HS-27A (cell line): Measurements from ENCODE around the gene ERBB4.

ENCODE experiments used
- DNase-seq: peaks from one replicate; pipeline ENCODE4 v3.0.0-alpha.2; 2012; ENCODE audit warnings: low read depth, missing footprints

The ERBB4 gene

DNA sequence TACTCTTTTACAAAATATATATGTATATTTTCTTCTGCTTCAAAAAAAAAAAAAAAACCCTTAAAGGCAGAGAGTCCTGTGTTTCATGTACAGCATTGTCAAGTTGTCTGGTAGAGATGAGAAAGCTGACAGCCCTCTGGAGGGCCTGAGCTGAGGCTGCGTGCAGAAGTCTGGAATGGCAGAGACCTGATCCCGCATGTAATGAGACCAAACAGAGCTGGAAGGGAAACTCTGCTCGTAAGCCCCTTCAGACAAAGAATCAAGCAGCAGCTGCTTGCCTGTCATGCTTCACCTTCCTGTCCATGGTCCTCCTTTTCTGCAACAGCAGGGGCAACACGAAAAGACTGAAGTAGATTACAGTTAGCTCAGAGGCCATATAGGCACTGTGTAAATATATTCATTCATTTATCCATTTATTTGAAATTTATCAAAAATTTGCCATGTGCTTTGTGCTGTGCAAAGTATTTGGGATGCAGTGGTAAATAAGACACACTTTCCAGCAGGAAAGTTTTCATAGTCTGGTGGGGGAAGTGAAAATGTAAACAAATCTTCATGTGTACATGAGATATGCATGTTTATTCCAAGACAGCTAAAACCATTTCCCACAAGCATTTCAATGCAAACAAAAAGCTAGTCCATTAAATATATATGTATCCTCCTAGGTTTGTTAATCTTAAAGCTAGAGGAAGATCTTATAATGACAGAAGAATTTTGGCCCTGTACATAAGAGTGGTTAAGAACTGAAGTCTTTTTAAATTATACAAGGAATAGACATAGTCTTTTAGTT is 1069.5 kb downstream of the ERBB4 start:
- no peak for DNase-seq

DNA sequence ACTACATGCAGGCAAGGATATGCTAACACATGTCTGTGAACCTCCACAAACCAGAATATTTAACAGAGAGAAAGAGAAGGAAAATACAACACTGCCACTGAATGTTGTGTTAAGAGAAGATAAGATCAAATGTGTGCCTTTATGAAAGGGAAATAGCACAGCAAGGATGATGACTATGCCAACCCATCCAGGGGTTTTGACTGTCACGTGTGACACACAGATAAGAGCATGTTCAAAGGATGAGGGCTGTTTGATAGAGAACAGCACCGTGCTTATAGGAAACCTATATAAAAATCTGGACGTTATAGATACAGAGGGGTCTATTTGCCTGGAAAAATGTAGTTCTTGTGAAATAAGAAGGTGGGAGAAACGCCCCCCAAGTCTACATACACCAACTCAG is 1070.4 kb downstream of the ERBB4 start:
- DNase-seq: no peak

- DNase-seq: no peak
Measured at GRCh38 chr2:211463397-211463796, 1075.2 kb downstream of the ERBB4 start.

DNA sequence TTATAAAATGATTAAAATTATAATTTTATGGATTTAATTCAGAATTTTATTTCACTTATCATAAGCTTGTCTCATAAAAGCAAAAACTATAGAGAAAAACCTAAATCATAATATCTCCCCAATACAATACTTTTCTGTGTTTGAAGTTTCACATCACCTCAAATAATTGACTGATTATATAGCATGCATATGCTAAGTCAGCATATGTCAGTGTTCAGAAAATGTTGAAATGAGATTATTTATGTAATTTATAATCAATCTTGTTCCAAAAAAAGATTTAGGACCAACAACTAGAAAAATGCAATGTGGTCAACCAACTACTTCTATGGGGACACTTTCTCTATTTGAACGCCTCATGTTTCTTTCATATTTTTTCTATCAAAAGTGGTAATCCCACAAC is 1079.6 kb downstream of the ERBB4 start:
- DNase-seq: no peak

DNA sequence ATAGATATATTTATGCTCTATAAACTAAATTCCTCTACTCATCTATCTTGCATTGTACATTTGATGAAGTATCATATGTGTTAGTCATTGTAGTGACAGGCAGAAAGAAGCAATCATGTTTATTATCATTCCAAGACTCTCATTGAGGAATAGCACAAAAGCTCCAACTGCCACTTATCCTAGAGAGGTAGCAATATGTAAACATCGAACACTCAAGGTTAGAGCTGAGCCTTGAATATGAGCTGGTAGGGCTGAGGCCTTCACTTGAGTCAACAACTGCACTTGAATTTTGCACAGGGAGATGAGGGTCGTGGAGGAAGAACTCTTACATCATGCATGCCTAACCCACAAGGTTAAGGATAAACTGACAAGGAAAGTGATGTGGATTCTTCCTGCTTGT is 1081.3 kb downstream of the ERBB4 start:
- no peak for DNase-seq

DNA sequence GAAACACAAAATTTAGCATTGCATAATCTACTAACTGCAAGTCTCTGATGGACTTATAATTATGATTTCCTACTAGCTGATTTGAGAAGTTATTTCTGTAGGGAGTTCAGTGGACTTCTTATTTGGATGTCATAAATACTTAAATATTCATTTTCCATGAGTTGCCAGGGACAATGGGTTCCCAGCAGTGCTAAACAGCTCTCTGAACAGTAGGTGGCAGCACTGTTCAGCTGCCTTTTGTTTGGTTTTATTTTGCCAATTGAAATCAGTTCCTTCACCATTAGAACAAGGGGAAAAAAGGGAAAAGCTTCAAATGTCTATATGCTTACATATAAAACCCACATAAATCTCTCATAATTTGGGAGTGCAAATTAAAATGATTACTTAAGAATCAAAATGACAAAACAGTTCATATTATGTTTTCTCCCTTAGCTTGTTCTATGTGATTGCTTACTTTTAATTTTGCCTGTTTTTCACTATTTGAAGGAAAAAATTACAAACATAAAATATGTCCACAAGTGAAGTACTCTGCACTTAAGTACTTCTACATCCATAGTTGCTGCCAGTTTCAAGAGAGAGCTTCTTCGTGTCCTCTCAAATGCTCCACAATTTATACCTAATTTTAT is 1083.3 kb downstream of the ERBB4 start:
- no peak for DNase-seq

DNA sequence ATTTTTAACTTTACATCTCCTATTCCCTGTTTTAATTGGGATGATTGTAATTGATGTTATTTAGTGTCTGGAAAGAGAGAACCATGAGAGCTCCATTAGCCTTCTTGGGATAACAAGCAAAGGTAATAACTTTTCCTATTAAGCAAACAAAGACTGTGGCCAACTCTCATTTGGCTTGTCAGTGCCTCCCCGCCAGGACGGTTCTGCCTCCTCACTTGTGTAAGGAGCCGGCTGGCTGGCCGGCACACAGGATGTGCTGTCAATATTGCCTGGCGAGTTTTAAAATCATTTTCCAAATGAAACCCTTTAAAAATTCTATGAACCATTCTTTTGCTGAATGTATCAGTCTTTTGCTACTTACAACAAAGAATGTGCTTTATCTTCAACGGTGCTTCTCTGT is 1083.9 kb downstream of the ERBB4 start:
- no peak for DNase-seq

GRCh38 chr2:211453311-211453887 is 1085.2 kb downstream of the ERBB4 start:
- no peak for DNase-seq

DNA sequence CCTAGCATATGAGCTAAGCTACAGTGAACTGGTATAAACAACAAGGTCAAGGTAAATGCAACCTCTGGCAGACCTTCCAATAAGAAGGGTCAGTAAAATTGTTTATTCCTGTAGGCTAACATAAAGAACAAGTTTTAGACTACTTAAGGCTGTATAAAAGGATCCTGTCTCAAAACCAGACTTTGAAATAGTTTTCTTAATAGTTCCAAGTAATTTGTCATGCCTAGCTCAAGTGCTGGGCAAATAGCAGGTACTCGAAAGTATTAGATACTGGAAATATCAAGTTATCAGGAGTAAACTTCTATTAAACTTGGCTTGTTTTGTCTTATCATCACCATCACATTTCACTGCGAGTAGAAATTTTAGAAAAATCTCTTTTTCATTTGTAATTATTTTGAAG is 1087.0 kb downstream of the ERBB4 start:
- DNase-seq: no peak

DNA sequence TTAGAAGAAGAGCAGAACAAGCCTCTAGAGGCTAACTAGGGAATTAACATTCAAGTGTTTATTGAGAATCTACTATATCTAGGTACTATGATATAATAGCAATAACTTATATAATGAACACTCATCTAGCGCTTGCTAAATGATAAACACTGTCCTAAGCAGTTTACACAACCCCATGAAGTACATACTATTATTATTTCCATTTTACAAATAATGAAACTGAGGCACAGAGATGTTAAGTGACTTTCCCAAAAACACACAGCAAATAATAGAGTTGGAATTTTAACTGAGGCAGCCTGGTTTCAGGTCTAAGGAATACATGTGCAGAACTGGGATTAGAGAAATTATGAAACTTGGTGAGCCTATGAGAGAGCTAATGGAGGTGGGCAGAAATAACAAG is 1088.8 kb downstream of the ERBB4 start:
- DNase-seq: no peak

- no peak for DNase-seq
Measured at GRCh38 chr2:211447548-211447947, 1091.1 kb downstream of the ERBB4 start.

DNA sequence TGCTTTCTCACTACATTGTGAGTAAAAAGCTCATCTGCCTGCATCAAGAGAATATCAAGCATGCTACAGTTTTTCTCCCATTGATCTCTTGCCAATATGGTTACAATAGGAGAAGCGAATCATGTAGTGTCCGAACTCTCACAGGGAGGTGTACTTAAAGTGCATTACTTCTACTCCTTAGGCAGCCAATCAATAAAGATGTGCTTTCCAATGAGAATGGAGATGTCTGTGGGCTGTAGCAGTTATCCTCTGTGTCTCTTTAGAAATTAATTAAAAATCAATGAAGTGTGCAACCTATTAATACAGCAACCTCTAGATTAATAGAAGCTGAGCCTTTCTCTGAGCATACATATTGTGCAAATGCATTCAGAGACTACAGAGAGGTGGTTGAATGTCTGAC is 1098.5 kb downstream of the ERBB4 start:
- no peak for DNase-seq

- DNase-seq: no peak
Measured at GRCh38 chr2:211439011-211439410, 1099.6 kb downstream of the ERBB4 start.

- no peak for DNase-seq
Measured at GRCh38 chr2:211437396-211437795, 1101.2 kb downstream of the ERBB4 start.

- DNase-seq: no peak
Measured at GRCh38 chr2:211436182-211436581, 1102.4 kb downstream of the ERBB4 start.

DNA sequence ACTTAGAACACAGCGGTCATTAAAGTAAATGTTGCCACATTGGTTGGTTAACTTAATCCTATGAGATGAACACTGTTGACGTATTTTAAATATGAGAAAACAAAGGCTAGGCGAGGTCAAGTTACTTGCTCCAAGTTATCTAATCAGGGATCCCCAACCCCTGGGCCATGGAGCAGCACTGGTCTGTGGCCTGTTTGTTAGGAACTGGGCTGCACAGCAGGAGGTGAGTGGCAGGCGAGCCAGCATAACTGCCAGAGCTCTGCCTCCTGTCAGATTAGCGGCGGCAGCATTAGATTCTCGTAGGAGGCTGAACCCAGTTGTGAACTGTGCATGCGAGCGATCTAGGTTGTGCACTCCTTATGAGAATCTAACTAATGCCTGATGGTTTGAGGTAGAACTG is 1103.3 kb downstream of the ERBB4 start:
- no peak for DNase-seq

DNA sequence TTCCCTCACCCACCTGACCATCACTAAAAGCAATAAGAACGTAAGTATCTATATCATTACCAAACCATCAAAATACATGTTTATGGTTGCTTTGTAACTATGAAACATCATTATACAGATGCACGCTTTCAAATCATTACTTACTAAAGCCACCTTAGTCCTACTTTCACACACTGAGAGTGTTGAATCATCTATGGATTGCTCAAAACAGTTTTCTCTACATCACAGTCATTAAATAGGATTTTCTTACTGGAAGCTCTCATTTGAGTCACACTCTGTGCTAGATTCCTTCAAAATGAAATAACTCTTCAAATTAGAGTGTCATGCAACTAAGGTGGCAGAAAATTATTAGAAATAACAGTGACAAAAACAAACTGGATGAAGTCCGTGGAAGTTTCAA is 1103.8 kb downstream of the ERBB4 start:
- DNase-seq: no peak

DNA sequence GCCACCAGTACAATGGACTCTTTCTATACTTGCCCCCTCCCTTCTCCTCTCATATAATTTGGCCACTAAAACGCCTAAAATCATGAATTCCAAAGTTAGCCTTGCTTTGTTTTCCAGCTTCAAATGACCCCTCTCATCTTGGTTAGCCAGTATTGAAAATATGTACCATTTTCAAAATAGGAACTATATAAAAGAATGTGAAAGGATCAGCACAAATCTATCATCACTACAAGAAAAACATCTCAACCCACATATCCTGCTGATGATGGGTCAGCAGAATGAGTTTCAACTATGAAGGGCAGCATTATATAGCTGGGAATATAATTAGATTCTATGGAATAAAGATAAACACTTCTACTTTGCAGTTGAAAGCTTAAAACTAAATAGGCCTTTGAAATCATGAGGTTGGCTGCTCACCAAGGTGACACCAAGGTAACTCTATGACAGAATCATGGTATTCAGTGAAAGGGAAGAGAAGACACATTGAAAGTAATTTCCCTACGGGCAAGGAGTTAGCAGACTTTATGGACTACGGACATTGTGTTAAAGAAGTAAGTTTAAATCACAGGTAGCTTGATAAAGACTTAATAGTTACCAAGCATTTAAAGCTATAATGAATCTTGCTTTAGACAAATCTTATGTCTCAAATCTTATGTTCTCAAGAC is 1109.2 kb downstream of the ERBB4 start:
- DNase-seq: no peak

- DNase-seq: no peak
Measured at GRCh38 chr2:211426240-211426639, 1112.4 kb downstream of the ERBB4 start.

DNA sequence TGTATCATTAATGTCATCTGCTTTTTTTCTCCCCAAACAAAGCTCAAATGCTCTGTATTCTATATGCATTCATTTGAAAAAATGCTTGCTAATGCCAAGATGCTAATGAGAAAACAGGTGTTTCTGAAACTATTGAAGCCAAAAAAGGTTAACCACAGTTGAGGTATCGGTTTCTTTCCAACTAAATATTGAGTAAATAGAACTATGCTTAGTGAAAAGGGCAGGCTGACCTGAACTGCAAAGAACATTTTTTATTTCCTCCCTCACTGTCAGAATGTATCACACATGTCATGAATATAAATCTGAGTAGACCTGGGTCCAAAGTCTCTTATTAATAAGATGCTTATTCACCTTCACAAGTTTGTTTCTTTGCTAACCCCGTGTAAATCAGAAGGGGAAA is 1115.6 kb downstream of the ERBB4 start:
- DNase-seq: no peak

DNA sequence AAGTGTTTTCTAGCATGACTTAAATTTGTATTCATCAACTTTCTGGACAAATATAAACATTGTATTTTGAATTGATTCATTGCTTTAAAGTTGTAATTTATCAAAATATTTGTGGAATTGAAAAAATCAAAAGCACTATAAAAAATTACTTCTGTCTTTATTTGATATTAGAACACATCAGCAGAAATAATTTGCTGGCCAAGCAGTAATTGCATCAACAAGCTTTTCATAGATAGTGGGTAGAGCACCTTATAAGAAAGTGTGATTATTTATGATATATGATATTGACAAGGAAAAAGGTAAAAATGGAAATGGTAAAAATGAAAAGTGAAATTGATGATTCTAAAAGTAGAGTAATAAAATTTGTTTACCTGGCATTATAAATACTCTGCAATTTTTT is 1121.1 kb downstream of the ERBB4 start:
- DNase-seq: no peak

- DNase-seq: no peak
Measured at GRCh38 chr2:211416373-211416772, 1122.2 kb downstream of the ERBB4 start.

GRCh38 chr2:211413746-211414145 is 1124.9 kb downstream of the ERBB4 start:
- DNase-seq: no peak
